HG03521 (cell line): ENCODE measurements around the gene ORMDL3.

Source experiments
- ATAC-seq: cut with Tn5 transposase; IDR thresholded peaks from one replicate; pipeline ENCODE4 v1.9.1; 2021; ENCODE audit warnings: mild to moderate bottlenecking, moderate library complexity; ENCODE audit not compliant: unreplicated experiment

The ORMDL3 gene, protein sequence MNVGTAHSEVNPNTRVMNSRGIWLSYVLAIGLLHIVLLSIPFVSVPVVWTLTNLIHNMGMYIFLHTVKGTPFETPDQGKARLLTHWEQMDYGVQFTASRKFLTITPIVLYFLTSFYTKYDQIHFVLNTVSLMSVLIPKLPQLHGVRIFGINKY

DNA sequence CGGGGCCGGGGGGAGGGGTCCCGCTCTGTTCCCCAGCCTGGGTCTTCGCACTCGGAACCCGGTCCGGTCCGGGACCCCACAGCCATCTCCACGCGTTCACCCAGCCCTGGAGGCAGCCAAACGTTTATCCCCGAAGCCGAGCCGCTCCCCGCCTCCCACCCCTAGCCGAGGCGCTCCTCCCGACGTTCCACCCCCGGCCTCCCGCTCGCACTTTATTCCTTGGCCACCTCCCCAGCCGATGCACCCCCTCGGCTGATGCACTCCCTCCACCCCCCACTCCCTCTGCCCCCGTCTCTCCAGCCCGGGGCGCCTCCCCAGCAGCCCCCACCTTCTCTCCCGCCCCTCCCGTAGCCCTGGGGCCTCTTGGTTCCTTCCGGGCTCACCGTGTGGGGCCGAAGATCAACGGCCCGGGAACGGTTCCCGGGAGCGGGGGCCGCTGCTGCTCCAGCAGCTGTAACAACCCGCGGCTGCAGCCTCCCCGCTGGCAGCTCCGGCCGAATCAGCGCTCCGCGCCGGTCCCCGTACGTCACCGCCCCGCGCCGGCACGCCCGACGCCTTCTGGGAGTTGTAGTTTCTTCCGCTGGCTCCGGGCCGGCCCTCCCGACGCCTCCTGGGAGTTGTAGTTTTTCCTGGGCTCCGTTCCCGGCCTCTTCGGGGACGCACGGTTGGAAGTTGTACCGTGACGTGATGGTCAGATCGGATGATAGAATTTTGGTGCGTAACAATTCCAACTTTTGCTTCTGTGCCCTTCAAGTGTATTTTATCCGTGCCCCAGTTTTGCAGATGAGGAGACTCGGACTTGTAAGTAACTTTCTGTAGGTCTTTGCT lies at the start of gene ORMDL3, which contains the start of gene LRRC3C:
TSS of gene ORMDL3 (minus strand) at position 501 of the 828 bp plus-strand sequence. CDS start 3,398 bp downstream, outside the sequence.
TSS of gene LRRC3C (plus strand) at position 632 of the 828 bp plus-strand sequence. CDS start 13,792 bp downstream, outside the sequence.
- peak; percentile 72 for ATAC-seq

GRCh38 chr17:39975801-39976200 lies 48.4 kb upstream of the ORMDL3 start:
- no peak for ATAC-seq

DNA sequence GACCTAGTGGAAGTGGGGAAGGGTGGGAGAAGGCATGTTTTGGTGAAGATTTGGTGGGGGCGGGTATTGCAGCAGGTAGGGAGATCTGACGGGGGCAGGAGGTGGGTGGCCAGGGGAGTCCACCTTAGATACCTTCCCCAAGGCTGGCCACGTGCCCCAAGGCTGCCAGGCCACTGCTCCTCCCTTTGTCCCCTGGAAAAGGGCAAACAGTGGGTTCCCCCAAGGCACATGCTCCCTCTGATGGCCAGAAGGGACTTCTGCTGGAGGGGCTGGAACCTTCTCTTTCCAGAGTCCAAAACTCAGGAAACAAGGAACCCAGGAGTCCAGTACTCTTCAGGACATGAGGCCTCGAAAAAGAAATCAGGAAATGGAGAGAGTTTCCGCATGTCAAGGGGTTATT lies 47.0 kb upstream of the ORMDL3 start:
- ATAC-seq, result no peak

- no peak for ATAC-seq
These were observed 46.1 kb upstream of the ORMDL3 start for GRCh38 chr17:39973496-39973895.

GRCh38 chr17:39972271-39972670 lies 44.9 kb upstream of the ORMDL3 start:
- no peak for ATAC-seq

- no peak for ATAC-seq
These were observed 43.7 kb upstream of the ORMDL3 start for GRCh38 chr17:39971076-39971603.

DNA sequence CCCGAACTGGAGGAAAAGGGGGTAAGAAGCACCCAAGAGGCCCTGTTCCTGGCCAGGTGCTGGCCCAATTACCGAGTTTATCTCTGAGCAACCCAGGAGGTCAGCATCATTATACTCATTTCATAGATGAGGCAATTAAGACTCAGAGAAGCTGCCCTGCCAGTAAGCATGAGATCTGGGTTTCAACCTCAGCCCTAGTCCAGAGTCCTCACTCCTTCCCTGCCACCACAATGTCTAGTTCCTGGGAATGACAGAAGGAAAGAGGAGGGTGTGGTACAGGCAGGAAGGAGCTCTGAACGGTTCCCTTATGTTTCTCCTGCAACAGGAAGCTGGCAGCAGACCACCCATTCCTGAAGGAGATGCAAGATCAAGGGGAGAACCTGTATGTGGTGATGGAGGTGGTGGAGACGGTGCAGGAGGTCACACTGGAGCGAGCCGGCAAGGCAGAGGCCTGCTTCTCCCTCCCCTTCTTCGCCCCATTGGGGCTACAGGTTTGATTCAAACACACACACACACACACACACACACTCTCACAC lies 42.8 kb upstream of the ORMDL3 start:
- no peak for ATAC-seq

DNA sequence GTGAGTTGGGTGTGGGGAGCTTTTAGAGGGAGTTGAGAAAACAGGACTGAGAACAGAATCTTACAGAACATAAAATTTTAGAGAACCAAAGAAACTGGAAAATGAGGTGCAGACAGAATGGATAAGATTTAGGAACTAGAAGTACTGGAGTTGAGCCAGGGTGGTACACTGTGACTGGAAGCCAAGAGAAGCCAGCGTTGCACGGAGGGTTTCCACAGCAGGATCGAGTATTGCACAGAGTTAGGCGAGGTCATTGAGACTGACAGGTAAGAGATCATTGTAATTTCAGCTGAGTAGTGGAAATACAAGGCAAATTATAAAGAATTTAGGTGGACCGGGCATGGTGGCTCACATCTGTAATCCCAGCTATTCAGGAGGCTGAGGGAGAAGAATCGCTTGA lies 42.0 kb upstream of the ORMDL3 start:
- ATAC-seq, result no peak

DNA sequence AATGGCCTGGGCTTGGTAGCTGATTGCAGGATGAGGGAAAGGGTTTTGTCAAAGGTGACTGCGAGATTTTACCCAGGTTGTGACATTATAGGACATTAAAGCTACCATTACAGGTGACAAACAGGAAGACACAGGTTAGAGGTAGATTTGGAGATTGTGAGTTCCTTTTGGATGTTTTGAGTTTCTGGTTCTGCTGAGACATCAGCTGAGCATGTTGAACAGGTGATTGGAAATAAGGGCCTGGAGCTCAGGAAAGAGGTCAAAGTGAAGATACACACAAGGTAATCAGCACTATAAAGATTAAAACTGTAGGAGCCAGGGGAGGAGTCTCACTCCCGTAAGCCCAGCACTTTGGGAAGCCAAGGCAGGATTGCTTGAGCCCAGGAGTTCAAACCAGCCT lies 41.4 kb upstream of the ORMDL3 start:
- no peak for ATAC-seq

- no peak for ATAC-seq
These were observed 39.4 kb upstream of the ORMDL3 start for GRCh38 chr17:39966771-39967170.

GRCh38 chr17:39965017-39965699 lies 37.8 kb upstream of the ORMDL3 start:
- no peak for ATAC-seq

DNA sequence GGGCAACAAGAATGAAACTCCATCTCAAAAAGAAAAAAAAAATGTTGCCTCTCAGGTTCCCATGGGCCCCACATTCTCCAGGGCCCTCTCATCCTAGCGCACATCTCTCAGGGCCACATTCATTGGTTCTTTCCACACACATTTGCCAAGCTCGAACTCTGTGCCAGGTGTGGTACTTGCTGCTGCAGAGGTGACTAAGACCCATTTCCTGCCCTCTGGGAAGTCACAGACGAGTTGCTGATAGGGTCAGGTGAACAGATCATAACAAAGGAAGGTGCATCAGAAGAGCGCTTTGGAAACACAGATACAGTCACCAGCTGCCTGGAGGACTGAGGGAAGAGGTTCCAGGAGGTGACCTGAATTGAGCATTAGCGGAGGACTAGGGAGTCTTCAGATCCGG lies 36.4 kb upstream of the ORMDL3 start:
- no peak for ATAC-seq

GRCh38 chr17:39962642-39963220 lies 35.3 kb upstream of the ORMDL3 start, which contains the start of gene GSDMA:
Gene GSDMA, plus strand, starts transcription at chr17:39963004. Its CDS starts 2,684 bp downstream, at chr17:39965688.
- ATAC-seq, result no peak

GRCh38 chr17:39960524-39961041 lies 33.2 kb upstream of the ORMDL3 start:
- no peak for ATAC-seq

- ATAC-seq, result no peak
These were observed 28.4 kb upstream of the ORMDL3 start for GRCh38 chr17:39955726-39956225.

- ATAC-seq, result no peak
These were observed 27.5 kb upstream of the ORMDL3 start for GRCh38 chr17:39954876-39955275.

- ATAC-seq, result no peak
These were observed 26.1 kb upstream of the ORMDL3 start for GRCh38 chr17:39953471-39953888.

DNA sequence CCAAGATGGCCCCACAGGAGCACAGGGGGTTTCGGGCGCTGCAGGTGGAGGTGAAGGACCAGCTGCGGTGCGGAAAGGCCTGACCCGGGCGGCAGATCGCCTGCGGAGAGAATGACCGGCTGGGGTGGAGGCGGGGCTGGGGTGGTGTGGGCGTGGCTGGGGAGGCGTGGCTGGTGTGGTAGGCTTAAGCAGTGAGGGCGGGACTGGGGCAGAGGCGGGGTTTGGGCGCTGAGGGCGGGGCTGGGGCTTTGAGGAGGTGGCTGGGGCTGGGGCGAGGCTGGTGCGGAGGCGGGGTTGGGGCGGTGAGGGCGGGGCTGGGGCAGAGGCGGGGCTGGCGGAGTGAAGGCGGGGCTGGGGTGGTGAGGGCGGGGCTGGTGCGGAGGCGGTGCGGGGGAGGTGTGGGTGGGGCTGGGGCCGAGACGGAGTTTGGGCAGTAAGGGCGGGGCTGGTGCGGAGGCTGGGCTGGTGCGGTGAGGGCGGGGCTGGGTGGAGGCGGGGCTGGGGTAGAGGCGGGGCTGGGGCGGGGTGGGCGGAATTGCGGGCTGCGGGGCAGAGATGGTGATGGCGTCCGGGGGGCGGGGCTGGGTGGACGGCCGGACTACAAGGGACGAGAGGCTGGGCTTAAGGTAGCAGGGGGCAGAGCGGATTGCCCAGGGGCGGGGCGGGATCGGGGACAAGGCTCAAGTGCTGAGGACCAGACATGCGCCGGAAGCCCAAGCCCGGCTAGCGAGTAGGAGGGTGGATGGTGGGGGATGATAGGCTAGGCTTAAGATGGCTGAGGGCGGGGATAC lies 25.5 kb upstream of the ORMDL3 start:
- peak; percentile 75 for ATAC-seq

GRCh38 chr17:39951924-39952679 lies 24.7 kb upstream of the ORMDL3 start:
- ATAC-seq, result no peak
